Measurements from ENCODE around the gene NME7.

NME7 gene

DNA sequence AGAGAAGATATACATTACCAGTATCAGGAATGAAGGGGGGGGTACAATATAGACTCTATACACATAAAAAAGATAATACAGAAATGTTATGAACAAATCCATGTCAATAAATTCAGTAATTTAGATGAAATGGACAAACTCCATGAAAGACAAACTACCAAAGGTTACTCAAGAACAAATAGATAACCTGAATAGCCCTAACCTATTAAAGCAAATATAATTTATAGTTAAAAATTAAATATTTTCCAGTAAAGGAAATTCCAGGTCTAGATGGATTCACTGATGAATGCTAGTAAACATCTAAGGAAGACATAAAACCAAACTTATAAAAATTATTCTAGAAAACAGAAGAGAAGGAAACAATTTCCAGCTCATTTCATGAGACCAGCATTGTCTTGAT, 13.6 kb upstream of the NME7 start:
- no peaks in the 10 kb centered on the region for H3K79me2 ChIP-seq (ENCODE audit: low read length)
- no peak overlapping the region for H3K4me2 ChIP-seq (ENCODE audit: low read length)
- H3K36me3 ChIP-seq (replicated peaks; ENCODE audit: low read depth, low read length), result peaks cover 17% of the 10 kb centered on the region
- H3K27me3 ChIP-seq (ENCODE audit: low read depth, low read length), result no peaks in the 10 kb centered on the region
- no peaks in the 10 kb centered on the region for H4K20me1 ChIP-seq (ENCODE audit: insufficient read depth, low read length)
- no peak overlapping the region for H3K27ac ChIP-seq (ENCODE audit: low read length)
- H3K4me3 ChIP-seq (ENCODE audit: low read length), result no peak overlapping the region
- no peaks in the 10 kb centered on the region for H3K4me1 ChIP-seq (ENCODE audit: low read length)
- H3K9me3 ChIP-seq (ENCODE audit: insufficient read depth, low read length), result no peaks in the 10 kb centered on the region
- no peak overlapping the region for H3K9ac ChIP-seq (ENCODE audit: low read length)
- TF ChIP-seq, protein P1, sequence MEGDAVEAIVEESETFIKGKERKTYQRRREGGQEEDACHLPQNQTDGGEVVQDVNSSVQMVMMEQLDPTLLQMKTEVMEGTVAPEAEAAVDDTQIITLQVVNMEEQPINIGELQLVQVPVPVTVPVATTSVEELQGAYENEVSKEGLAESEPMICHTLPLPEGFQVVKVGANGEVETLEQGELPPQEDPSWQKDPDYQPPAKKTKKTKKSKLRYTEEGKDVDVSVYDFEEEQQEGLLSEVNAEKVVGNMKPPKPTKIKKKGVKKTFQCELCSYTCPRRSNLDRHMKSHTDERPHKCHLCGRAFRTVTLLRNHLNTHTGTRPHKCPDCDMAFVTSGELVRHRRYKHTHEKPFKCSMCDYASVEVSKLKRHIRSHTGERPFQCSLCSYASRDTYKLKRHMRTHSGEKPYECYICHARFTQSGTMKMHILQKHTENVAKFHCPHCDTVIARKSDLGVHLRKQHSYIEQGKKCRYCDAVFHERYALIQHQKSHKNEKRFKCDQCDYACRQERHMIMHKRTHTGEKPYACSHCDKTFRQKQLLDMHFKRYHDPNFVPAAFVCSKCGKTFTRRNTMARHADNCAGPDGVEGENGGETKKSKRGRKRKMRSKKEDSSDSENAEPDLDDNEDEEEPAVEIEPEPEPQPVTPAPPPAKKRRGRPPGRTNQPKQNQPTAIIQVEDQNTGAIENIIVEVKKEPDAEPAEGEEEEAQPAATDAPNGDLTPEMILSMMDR (IDR thresholded peaks at IDR 0.05; ENCODE audit: low read depth, low read length), result no peak
- TF ChIP-seq EZH2phosphoT487 (IDR thresholded peaks at IDR 0.05; ENCODE audit: low read depth), result no peak
- H2AFZ ChIP-seq (ENCODE audit: low read depth, low read length), result no peak overlapping the region

DNA sequence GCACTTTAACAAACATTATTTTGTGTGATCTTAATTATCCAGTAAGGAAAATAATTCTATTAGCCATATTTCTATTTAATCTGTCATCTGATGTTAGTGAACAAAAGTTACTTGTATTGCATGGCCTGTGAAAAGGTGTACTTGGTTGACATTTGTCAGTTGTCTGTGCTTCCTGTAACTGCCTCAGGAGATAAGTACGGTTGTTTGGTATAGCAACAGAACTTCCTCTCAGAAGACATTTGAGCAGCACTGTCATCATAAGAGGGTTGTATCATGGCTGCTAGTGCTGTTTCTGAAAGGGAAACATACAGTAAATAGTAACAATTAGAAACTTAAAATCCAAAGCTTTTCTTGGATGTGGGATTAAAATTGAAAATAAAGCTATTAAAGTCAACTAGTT, 3.8 kb upstream of the NME7 start:
- H3K27me3 ChIP-seq (ENCODE audit: low read depth, low read length), result no peaks in the 10 kb centered on the region
- peaks cover 10% of the 10 kb centered on the region for H3K36me3 ChIP-seq (replicated peaks; ENCODE audit: low read depth, low read length)
- no peaks in the 10 kb centered on the region for H3K9me3 ChIP-seq (ENCODE audit: insufficient read depth, low read length)
- H3K4me1 ChIP-seq (ENCODE audit: low read length), result peaks cover 21% of the 10 kb centered on the region
- no peak overlapping the region for H2AFZ ChIP-seq (ENCODE audit: low read depth, low read length)
- H3K27ac ChIP-seq (ENCODE audit: low read length), result no peak overlapping the region
- H4K20me1 ChIP-seq (ENCODE audit: insufficient read depth, low read length), result no peaks in the 10 kb centered on the region
- no peak overlapping the region for H3K4me2 ChIP-seq (ENCODE audit: low read length)
- no peak overlapping the region for H3K4me3 ChIP-seq (ENCODE audit: low read length)
- H3K9ac ChIP-seq (ENCODE audit: low read length), result no peak overlapping the region
- H3K79me2 ChIP-seq (ENCODE audit: low read length), result peaks cover 9% of the 10 kb centered on the region
- TF ChIP-seq, protein P1 (IDR thresholded peaks at IDR 0.05; ENCODE audit: low read depth, low read length), result no peak
- no peak for TF ChIP-seq EZH2phosphoT487 (IDR thresholded peaks at IDR 0.05; ENCODE audit: low read depth)

DNA sequence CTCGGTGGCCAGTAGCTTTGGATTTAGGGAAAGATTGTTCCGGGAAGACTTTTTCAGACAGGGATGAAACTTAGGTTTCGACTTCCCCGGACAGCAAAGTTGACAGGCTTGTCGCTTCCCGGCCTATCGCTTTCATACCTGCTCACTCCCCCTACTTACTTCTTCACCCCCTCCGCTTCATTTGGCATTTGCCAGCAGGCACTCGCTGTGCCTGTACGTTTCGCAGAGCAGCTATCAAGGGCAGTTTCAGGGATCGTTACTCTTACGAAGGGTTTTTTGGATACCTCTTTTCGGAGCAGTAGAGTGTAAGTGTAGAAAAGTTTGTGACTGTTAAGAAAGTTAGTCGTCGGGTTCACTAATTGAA, 791 bp upstream of the NME7 start:
- Histone ChIP-seq H3K27ac (ENCODE audit: low read length) (peak overlapping the region; percentile 77), H3K4me3 (ENCODE audit: low read length) (peak overlapping the region; percentile 84), H3K4me2 (ENCODE audit: low read length) (peak overlapping the region; percentile 75), H3K36me3 (replicated peaks; ENCODE audit: low read depth, low read length) (peaks cover 23% of the 10 kb centered on the region), H3K9ac (ENCODE audit: low read length) (peak overlapping the region; percentile 75), H3K27me3 (ENCODE audit: low read depth, low read length) (no peaks in the 10 kb centered on the region), H4K20me1 (ENCODE audit: insufficient read depth, low read length) (no peaks in the 10 kb centered on the region), H3K9me3 (ENCODE audit: insufficient read depth, low read length) (peaks cover 4% of the 10 kb centered on the region; the same call in 1 of the 2 replicates), H2AFZ (ENCODE audit: low read depth, low read length) (peak overlapping the region; percentile 97), H3K79me2 (ENCODE audit: low read length) (peaks cover 9% of the 10 kb centered on the region), H3K4me1 (ENCODE audit: low read length) (peaks cover 27% of the 10 kb centered on the region)
- TF ChIP-seq EZH2phosphoT487 (IDR thresholded peaks at IDR 0.05; ENCODE audit: low read depth), result no peak
- TF ChIP-seq, protein P1 (IDR thresholded peaks at IDR 0.05; ENCODE audit: low read depth, low read length), result no peak

DNA sequence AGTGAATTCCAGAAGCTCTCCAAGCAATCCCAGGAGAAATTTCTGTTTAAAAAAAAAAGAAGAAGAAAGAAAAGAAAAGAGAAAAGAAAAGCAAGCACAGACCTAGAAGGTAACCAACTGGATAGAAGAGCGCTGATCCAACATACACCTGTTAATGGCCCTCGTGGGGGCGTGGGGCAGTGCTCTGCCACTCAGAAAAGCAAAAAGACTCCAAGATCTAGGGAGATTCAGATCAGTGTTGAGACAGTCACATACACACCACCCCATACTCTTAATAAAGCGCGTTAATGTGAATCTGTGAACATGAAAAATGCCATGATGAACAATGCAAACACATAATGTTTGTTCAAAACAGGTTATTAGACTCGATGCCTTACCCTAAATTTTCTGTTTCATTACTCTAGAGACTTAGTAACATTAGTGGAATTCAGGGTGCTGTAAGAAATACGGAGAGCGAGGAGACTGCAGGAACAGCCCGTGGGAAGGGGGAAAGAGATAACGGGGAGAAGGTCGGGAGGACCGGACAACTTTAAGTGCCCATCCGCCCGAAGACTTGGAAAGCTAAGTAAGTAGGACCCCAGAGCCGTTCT, 406 bp downstream of the NME7 start:
- Histone ChIP-seq H3K9me3 (ENCODE audit: insufficient read depth, low read length) (peaks cover 4% of the 10 kb centered on the region; the same call in 1 of the 2 replicates), H3K9ac (ENCODE audit: low read length) (peak overlapping the region; percentile 66), H4K20me1 (ENCODE audit: insufficient read depth, low read length) (no peaks in the 10 kb centered on the region), H2AFZ (ENCODE audit: low read depth, low read length) (peak overlapping the region; percentile 97), H3K4me3 (ENCODE audit: low read length) (peak overlapping the region; percentile 84), H3K27ac (ENCODE audit: low read length) (no peak overlapping the region), H3K79me2 (ENCODE audit: low read length) (peaks cover 9% of the 10 kb centered on the region), H3K36me3 (replicated peaks; ENCODE audit: low read depth, low read length) (peaks cover 20% of the 10 kb centered on the region), H3K4me2 (ENCODE audit: low read length) (peak overlapping the region; percentile 91), H3K4me1 (ENCODE audit: low read length) (peaks cover 37% of the 10 kb centered on the region), H3K27me3 (ENCODE audit: low read depth, low read length) (no peaks in the 10 kb centered on the region)
- TF ChIP-seq, protein P1 (IDR thresholded peaks at IDR 0.05; ENCODE audit: low read depth, low read length), result no peak
- TF ChIP-seq EZH2phosphoT487 (IDR thresholded peaks at IDR 0.05; ENCODE audit: low read depth), result no peak

Measured in OCI-LY3 (cell line).